DLD1 (cell line): ENCODE measurements around the gene SIGLEC9.

Source experiments
- in situ Hi-C: cut with HindIII; loops from 2 replicates; pipeline ENCODE4 v1.10.0; 2017; ENCODE audit warnings: low sequenced_read_pairs

SIGLEC9 gene

DNA sequence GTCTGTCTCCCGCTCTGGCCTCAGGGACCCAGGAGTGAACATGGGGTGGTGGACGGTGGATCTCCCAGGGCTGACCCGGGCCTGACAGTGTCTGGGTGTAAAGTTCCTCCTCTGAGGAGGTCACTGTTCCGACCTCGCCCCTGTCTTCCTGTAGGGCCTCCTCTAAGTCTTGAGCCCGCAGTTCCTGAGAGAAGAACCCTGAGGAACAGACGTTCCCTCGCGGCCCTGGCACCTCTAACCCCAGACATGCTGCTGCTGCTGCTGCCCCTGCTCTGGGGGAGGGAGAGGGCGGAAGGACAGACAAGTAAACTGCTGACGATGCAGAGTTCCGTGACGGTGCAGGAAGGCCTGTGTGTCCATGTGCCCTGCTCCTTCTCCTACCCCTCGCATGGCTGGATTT is at the start of gene SIGLEC9:
Gene SIGLEC9, plus strand, starts transcription at position 178 of the 400 bp plus-strand sequence. Its CDS starts 69 bp downstream, at position 247.
- in situ Hi-C loops: no loop called here

DNA sequence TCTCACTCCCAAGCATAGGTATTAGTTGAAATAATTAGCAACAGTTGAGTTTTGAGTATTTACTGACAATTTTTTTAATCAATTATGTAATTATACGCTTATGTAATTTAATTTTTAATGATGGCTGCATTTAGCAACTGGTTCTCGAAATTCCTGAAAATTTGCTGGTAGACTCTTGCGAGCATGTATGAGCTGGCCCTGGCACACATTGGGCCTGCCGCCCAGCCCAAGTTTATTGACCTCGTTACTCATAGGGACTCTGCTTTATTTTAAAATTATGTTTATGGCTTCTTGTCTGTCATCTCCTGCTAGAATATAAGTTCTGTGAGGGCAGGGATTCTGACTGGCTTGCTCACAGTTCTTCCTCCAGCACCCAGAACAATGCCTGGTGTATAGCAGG is 48.7 kb upstream of the SIGLEC9 start:
- in situ Hi-C loops: no loop called here

GRCh38 chr19:51076631-51077213 is 48.0 kb upstream of the SIGLEC9 start:
- in situ Hi-C loops: no loop called here

DNA sequence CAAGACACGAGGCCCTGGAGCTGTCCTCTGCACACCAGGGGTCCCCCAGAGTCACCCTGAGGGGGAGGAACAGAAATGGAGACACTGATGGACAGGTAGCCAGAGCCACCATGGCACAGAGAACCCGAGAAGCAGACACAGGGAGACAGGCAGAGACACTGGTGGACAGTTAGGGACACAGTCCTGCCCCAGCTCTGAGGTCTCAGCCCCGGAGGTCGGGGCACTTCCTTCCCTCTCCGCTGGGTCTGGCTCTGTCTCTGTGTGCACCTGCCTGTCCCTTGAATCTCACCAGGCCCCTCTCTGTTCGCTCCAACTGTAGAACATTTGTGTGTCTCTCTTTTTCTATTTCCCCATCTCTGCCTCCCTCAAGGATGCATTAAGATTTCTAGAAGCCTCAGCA is 46.6 kb upstream of the SIGLEC9 start:
- in situ Hi-C loops: no loop called here

GRCh38 chr19:51078731-51079130 is 46.0 kb upstream of the SIGLEC9 start:
- in situ Hi-C loops: no loop called here

- in situ Hi-C loops: no loop called here
These were observed 45.1 kb upstream of the SIGLEC9 start for GRCh38 chr19:51079481-51080110.

- in situ Hi-C loops: no loop called here
These were observed 43.2 kb upstream of the SIGLEC9 start for GRCh38 chr19:51081476-51081875.

DNA sequence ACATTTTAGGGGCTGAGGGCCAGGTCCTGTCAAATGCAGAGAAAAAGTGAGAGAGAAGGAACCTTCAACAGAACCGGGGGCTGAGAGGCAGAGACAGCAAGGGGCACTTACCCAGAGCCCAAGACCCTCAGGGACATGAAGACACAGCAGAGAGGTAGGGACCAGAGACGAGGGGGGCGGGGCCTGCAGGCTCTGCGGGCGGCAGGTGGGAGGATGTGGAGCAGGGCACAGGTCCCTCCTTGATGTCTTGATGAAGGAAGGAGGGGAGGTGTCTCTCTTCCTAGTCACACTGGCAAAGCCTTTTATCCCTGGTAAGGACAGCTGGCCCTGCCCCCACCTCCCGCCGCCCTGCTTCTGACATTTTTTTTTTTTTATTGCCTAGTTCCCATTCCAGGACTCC is 42.1 kb upstream of the SIGLEC9 start, which contains the start of gene KLK14:
Gene KLK14, minus strand, starts transcription at position 277 of the 400 bp plus-strand sequence. Its CDS starts 273 bp downstream, at position 4.
- in situ Hi-C loops: no loop called here

GRCh38 chr19:51083181-51083580 is 41.5 kb upstream of the SIGLEC9 start:
- in situ Hi-C loops: no loop called here

DNA sequence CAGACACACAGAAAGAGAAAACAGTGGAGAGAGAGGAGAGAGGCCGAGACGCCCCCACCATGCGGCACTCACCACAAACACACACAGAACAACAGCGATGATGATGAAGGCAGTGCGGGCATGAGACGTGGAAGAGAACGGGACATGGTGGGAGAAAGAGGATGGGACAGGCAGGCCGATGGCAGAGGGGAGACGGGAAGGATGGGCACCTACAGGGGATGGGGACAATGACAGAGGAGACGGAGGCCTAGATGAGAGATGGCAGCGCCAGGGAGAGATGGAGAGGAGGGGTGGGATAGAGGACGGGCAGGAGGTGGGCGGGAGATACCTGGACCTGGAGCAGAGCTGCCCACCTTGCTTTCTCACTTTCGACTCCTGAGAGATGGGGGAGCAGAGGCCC is 40.9 kb upstream of the SIGLEC9 start:
- in situ Hi-C loops: no loop called here

DNA sequence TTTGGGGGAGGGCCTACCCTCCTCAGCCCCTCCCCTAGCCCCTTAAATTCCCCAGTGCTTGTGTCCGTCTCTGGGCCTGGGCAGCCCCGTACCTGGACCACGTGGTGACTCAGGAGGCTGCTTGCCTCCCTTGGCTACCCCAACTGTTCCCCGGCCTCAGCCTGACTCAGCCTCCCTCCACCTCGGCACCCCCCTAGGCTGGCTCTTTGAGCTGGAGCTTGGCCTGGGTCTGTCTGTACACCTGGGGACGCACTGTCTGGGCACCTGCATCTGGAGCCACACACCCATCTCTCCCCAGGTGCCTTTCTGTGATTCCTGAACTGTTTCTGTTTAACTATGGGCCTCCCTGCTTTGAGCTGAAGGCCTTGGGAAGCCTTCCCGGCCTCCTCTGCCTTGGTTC is 40.2 kb upstream of the SIGLEC9 start:
- in situ Hi-C loops: no loop called here

DNA sequence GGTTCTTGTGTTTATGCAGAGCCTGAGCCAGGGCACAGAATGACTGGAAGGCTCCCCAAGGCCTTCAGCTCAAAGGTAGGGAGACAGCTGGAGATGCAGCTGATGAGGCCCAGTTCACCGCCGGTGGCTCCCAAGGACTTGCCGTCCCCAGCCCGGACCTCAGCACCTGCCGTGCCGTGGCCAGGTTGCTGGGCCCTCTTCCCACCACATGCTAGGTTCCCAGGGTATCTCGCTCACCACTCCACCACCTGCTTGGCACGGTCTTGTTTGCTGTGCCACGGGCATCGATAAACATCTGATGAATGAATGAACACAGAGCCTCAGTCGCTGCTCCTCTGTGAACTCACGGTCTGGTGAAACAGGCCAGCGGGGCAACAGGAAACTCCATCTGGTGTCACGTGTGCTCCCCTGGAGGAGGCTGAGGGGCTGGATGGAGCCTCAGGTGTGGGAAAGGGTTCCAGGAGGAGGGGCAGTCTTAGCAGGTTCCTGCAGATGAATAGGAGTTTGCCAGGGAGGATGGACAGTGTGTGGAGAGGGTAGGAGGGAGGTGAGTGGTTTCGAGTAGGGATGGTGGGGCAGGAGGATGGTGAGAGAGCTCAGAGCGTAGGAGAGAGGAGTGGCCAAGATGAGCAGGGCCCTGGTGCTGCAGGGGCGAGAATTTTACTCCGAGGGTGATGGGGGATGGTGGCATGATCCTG is 38.4 kb upstream of the SIGLEC9 start:
- in situ Hi-C loops: no loop called here

GRCh38 chr19:51089786-51090185 is 34.9 kb upstream of the SIGLEC9 start:
- in situ Hi-C loops: no loop called here

DNA sequence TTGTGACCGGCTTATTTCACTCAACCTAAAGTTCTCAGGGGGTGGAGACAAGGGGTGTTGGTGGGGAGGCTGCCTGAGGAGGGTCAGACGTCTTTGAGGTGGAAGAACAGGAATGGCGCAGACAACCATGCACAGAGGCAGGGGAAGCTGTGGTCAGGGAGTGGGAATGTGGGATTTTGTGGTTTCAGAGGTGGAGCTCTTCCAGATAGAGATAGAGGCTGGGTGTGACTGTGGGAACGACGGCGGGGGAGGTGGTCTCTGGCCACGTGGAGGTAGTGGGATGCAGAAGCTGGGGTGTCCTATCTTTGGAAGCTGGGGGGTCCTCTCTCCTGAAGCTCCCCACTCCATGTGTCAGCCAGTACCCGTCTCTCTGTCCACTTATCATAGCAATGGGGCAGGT is 34.2 kb upstream of the SIGLEC9 start:
- in situ Hi-C loops: no loop called here

DNA sequence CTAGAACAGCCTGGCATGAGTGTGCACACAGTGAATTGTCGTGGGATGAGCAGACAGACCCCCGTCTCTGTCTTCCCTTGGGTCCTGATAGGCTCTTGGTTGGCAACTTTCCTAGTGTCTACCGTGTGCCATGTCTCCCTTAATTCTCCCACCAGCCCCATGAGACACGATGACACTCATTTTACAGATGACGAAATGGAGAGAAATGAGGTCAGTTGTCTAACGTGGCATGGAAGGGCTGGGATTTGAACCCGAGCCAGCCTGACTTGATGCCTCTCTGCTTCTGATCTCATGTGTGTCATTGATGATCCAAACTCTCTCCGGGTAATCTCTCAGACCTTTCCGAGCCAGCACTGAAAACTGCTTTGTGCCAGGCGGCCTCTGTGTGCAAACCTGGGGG is 33.6 kb upstream of the SIGLEC9 start:
- in situ Hi-C loops: no loop called here

GRCh38 chr19:51091895-51092873 is 32.5 kb upstream of the SIGLEC9 start:
- in situ Hi-C loops: no loop called here

DNA sequence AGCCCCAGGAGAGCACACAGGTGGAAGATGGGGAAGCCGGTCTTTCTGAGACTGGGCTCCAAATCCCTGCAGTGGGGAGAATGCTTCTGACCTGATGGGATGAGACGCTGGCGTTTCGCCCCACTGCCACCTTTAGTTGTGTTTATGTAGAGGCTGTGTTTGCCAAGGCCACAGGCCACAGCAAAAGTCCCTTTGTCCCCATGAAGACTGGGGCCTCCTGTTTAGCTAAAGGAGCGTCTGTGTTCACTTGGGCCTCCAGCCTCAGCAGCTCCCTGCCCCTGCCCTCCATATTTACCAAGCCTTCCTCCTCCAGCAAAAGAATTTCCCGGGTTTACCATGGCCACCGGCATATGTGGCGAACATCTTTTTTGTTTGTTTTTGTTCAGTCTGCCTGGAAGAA is 31.6 kb upstream of the SIGLEC9 start:
- in situ Hi-C loops: no loop called here

GRCh38 chr19:51093510-51094345 is 31.0 kb upstream of the SIGLEC9 start:
- in situ Hi-C loops: no loop called here

DNA sequence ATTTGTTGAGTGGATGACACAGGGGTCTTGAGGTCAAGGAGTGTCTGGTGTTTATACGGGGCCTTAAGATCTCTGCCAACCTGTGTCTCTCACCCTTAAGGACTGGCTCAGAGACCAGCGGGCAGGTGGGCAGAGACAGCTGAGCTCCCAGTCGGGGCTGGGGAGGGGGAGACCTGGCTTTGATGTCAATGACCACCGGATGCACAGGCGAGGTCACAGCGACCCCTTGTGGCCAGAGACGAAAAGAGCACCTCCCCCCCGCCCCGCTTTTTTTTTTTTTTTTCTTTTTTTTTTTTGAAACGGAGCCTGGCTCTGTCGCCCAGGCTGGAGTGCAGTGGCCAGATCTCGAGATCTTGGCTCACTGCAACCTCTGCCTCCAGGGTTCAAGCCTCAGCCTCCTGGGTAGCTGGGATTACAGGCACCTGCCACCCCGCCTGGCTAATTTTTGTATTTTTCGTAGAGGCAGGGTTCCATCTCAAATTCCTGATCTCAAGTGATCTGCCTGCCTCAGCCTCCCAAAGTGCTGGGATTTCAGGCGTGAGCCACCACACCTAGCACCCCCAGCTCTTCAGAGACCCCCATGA is 29.9 kb upstream of the SIGLEC9 start:
- in situ Hi-C loops: no loop called here
